GM21723 (cell line): ENCODE measurements around the gene S1PR2.
"Not testable (repeated sequence)": the region's sequence is repeated elsewhere in the genome, so short reads cannot be mapped to it uniquely, and the experiment has no call there.

Experiments
- ATAC-seq: cut with Tn5 transposase; IDR thresholded peaks from one replicate; pipeline ENCODE4 v1.9.1; 2021; ENCODE audit warnings: mild to moderate bottlenecking, moderate library complexity; ENCODE audit not compliant: unreplicated experiment

The S1PR2 gene

GRCh38 chr19:10192922-10193321 lies 38.2 kb downstream of the S1PR2 start:
- no peak for ATAC-seq

DNA sequence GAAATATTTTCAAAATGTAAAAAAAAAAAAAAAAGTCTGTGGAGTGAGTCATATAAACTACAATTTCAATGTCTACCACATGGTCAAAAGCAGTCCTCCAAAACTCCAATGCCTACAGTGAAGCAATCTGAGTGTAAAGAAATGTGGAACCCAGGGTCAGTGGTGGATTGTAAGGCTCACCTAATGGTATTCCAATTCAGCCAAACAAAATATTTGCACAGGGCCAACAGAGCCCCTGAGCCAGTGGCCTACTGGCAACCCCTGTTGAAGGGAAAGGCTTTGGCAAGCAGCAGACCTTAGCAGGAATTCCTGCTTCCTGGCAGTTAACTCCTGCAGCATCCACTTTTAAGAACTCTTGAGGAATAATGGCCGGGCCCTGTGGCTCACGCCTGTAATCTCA lies 39.8 kb downstream of the S1PR2 start:
- no peak for ATAC-seq

DNA sequence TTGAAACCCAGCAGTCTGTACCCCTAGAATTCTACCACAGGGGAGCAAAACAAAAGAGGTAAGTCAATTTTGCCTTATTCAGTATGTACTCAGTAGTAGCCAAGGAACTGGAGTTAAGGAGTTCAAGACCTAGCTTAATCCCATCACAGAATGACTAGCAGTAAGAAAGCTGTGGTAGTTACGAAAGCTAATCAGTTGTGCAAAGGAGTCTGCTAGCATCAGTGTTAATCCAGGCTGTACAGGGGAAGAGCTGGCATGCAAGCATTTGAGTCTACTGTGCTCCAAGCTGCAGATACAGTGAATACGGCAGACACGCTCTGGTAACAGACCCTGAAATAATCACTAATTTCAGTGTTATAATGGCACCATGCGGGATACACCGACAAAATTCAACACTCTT lies 41.1 kb downstream of the S1PR2 start:
- no peak for ATAC-seq

DNA sequence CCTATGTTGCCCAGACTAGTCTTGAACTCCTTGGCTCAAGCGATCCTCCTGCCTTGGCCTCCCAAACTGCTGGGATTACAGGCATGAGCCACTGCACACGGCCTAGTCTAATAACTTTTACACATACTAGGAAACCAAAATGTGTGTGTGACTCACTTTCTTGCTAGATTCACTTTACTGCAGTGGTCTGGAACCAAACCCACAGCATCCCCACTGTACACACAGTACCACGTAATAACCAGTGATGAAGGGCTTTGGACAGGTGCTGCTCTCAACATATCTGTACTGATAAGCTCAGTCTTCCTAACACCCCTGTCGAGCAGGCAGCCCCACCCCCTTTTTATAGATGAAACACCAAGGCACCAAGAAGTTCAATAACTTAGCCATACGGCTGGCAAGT lies 41.5 kb downstream of the S1PR2 start:
- ATAC-seq = no peak

- ATAC-seq = no peak
Observed at GRCh38 chr19:10187315-10187714, 43.8 kb downstream of the S1PR2 start.

- no peak for ATAC-seq
Observed at GRCh38 chr19:10184636-10185035, 46.5 kb downstream of the S1PR2 start.

GRCh38 chr19:10183926-10184325 lies 47.2 kb downstream of the S1PR2 start:
- ATAC-seq = no peak

GRCh38 chr19:10182847-10183246 lies 48.3 kb downstream of the S1PR2 start:
- no peak for ATAC-seq

DNA sequence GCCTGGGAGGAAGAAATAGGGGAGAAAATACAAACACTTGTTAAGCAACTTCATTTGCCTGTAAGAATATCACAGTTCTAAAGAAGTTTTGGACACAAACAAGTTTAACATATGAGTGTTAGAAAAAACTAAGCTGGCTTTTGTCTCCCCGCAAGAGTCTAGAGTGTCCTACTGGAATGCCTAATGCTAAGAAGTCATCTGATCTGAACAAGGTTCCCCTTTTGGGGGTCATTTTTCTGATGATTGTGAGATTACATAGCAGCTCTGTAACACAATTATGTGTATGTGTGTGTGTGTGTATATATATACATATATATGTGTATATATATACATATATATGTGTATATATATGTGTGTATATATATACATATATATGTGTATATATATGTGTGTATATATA lies 49.1 kb downstream of the S1PR2 start:
- ATAC-seq = no peak

DNA sequence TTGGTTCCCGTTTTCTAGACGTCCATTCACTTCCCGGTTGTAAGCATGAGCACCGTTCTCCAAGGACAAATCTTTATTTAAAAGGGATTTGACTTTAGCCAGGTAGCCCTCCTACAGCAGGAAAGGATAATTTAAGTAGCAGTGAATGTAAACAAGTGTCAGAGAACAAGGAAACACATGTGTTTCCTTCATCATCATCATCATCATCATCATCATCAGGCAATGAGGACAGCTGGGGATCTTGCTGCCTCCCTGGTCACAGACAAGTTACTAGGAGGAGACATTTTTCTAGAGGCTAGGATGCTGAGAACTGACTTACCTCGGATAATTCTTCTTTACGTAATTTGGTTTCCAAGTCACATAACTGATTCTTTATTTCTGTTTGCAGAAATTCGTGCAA lies 50.7 kb downstream of the S1PR2 start:
- ATAC-seq = no peak

- ATAC-seq = not testable (repeated sequence)
Observed at GRCh38 chr19:10180024-10180423, 51.1 kb downstream of the S1PR2 start.

GRCh38 chr19:10173527-10173926 lies 57.6 kb downstream of the S1PR2 start:
- no peak for ATAC-seq
